SK-N-SH (cell line): ENCODE data around the gene COP1. TPM values are rescaled to one million over a fixed set of nuclear protein-coding genes. Genes with fewer than 3 reads are reported as not detected.
"Not testable (repeated sequence)": the region's sequence is repeated elsewhere in the genome, so short reads cannot be mapped to it uniquely, and the experiment has no call there.

Experiments
- CTCF ChIA-PET: fragments of 300-600, 350-600 bp; formaldehyde crosslinking; extraction: SDS; loops from one replicate; lab custom pipeline; 2021; lab: Yijun Ruan, JAX
- POLR2A ChIA-PET: fragments of 350-600 bp; sonication (Branson Sonifier 250); formaldehyde crosslinking; extraction: SDS; loops from one replicate; lab custom pipeline; 2020; ENCODE audit warnings: antibody characterized with exemption, inconsistent platforms; lab: Yijun Ruan, JAX
- DNase-seq: peaks from one replicate; pipeline ENCODE4 v3.0.0; 2012
- H2AFZ ChIP-seq: fragments of 200-600 bp; sonication (generic); 2 replicates; pipeline ENCODE4 v1.8.1; 2016; ENCODE audit warnings: antibody characterized with exemption, mild to moderate bottlenecking, low read depth
- H3F3A ChIP-seq: fragments of 200-600 bp; sonication (generic); replicated peaks from 2 replicates; pipeline ENCODE3; 2016; ENCODE audit warnings: antibody characterized with exemption, mild to moderate bottlenecking; ENCODE audit not compliant: insufficient read depth
- H3K27ac ChIP-seq, 2 experiments: fragments of 200-500 bp in 1 of 2; fragments of 200-600 bp in 1 of 2; sonication (Bioruptor generic) in 1 of 2; sonication (generic), shearing (Covaris generic) in 1 of 2; 2 replicates each; pipeline versions ENCODE4 v1.5.1 to v1.6.1; 2014 to 2016; ENCODE audit warnings: low read depth in 2 of 2, inconsistent platforms in 1 of 2, low read length in 1 of 2, mild to moderate bottlenecking in 1 of 2, mixed read lengths in 1 of 2
- H3K27me3 ChIP-seq: fragments of 200-600 bp; sonication (generic), shearing (Covaris generic); 2 replicates; pipeline ENCODE4 v1.6.1; 2016; ENCODE audit warnings: mixed run types; ENCODE audit not compliant: insufficient read depth
- H3K36me3 ChIP-seq, 2 experiments: fragments of 200-500 bp in 1 of 2; fragments of 200-600 bp in 1 of 2; sonication (Bioruptor generic) in 1 of 2; sonication (generic) in 1 of 2; replicated peaks in 1 of 2; 2 replicates each; pipeline versions ENCODE3 to v1.5.1; 2014 to 2016; ENCODE audit warnings: low read length in 1 of 2, mild to moderate bottlenecking in 1 of 2; ENCODE audit not compliant: insufficient read depth in 2 of 2, control insufficient read depth in 1 of 2
- H3K4me1 ChIP-seq, 2 experiments: fragments of 200-500 bp in 1 of 2; fragments of 200-600 bp in 1 of 2; sonication (Bioruptor generic) in 1 of 2; sonication (generic), shearing (Covaris generic) in 1 of 2; 2 replicates each; pipeline versions ENCODE4 v1.5.1 to v1.6.1; 2014 to 2016; ENCODE audit warnings: low read depth in 1 of 2, low read length in 1 of 2, mixed run types in 1 of 2; ENCODE audit not compliant: insufficient read depth in 2 of 2, control insufficient read depth in 1 of 2
- H3K4me2 ChIP-seq: fragments of 200-600 bp; sonication (generic), shearing (Covaris generic); 2 replicates; pipeline ENCODE4 v1.6.1; 2017; ENCODE audit warnings: mixed run types
- H3K4me3 ChIP-seq, 2 experiments: fragments of 200-500 bp in 1 of 2; fragments of 200-600 bp in 1 of 2; sonication (Bioruptor generic) in 1 of 2; sonication (generic), shearing (Covaris generic) in 1 of 2; 2 replicates each; pipeline versions ENCODE4 v1.5.1 to v1.8.1; 2014 to 2016; ENCODE audit warnings: low read depth in 2 of 2, inconsistent platforms in 1 of 2, low read length in 1 of 2, mild to moderate bottlenecking in 1 of 2, mixed read lengths in 1 of 2, moderate library complexity in 1 of 2
- H3K79me2 ChIP-seq: fragments of 200-600 bp; sonication (generic); 2 replicates; pipeline ENCODE4 v1.8.1; 2017; ENCODE audit warnings: mild to moderate bottlenecking; ENCODE audit not compliant: insufficient read depth
- H3K9ac ChIP-seq: fragments of 200-600 bp; sonication (generic); 2 replicates; pipeline ENCODE4 v1.6.1; 2017; ENCODE audit warnings: mixed run types
- H3K9me2 ChIP-seq: fragments of 200-600 bp; sonication (generic); 2 replicates; pipeline ENCODE4 v1.6.1; 2017; ENCODE audit warnings: mixed run types
- H3K9me3 ChIP-seq: fragments of 200-600 bp; sonication (generic); 2 replicates; pipeline ENCODE4 v1.6.1; 2017; ENCODE audit warnings: mixed run types, mild to moderate bottlenecking, moderate library complexity
- H4K20me1 ChIP-seq: fragments of 200-600 bp; sonication (generic); 2 replicates; pipeline ENCODE4 v1.6.1; 2017; ENCODE audit warnings: mild to moderate bottlenecking, mixed run types; ENCODE audit not compliant: insufficient read depth
- CHD2 ChIP-seq: fragments of 150-350 bp; IDR thresholded peaks from 2 replicates; pipeline ENCODE4 v1.6.1; 2018; ENCODE audit warnings: low read length; ENCODE audit not compliant: partially characterized antibody
- EP300 ChIP-seq, 2 experiments: IDR thresholded peaks; 2 replicates each; pipeline versions ENCODE4 v1.4.0 to v1.6.1; 2012; ENCODE audit warnings: borderline replicate concordance in 1 of 2, low read depth in 1 of 2, low read length in 1 of 2
- FOXM1 ChIP-seq: IDR thresholded peaks from 2 replicates; pipeline ENCODE4 v1.4.0; 2012; ENCODE audit warnings: low read depth, mild to moderate bottlenecking
- GATA2 ChIP-seq: sonication (generic); formaldehyde crosslinking; IDR thresholded peaks from 2 replicates; pipeline ENCODE4 v1.5.0; 2020; ENCODE audit warnings: mild to moderate bottlenecking, missing genetic modification reagents
- IRF3 ChIP-seq: fragments of 150-350 bp; IDR thresholded peaks from 2 replicates; pipeline ENCODE4 v1.6.1; 2016; ENCODE audit warnings: mild to moderate bottlenecking, low read depth, low read length
- MEF2A ChIP-seq: IDR thresholded peaks from 2 replicates; pipeline ENCODE4 v1.4.0; 2012; ENCODE audit warnings: low read depth, borderline replicate concordance
- NRF1 ChIP-seq: IDR thresholded peaks from 2 replicates; pipeline ENCODE4 v1.6.1; 2012; ENCODE audit warnings: low read depth, mild to moderate bottlenecking, low read length
- RXRA ChIP-seq: IDR thresholded peaks from 2 replicates; pipeline ENCODE4 v1.4.0; 2012; ENCODE audit warnings: low read depth, mild to moderate bottlenecking, borderline replicate concordance
- SIN3A ChIP-seq: IDR thresholded peaks from 2 replicates; pipeline ENCODE4 v1.6.1; 2012; ENCODE audit warnings: low read depth, mild to moderate bottlenecking, low read length, moderate library complexity, borderline replicate concordance
- SMC3 ChIP-seq: IDR thresholded peaks from 2 replicates; pipeline ENCODE4 v1.6.1; 2012; ENCODE audit warnings: low read depth, low read length, improper control_type of control experiment
- TAF1 ChIP-seq: IDR thresholded peaks from 2 replicates; pipeline ENCODE4 v1.6.1; 2012; ENCODE audit warnings: low read depth, mild to moderate bottlenecking, low read length, moderate library complexity, borderline replicate concordance
- USF1 ChIP-seq: IDR thresholded peaks from 2 replicates; pipeline ENCODE4 v1.4.0; 2012; ENCODE audit warnings: low read depth, borderline replicate concordance
- ZBTB33 ChIP-seq: IDR thresholded peaks from 2 replicates; pipeline ENCODE4 v1.4.0; 2012; ENCODE audit warnings: low read depth, borderline replicate concordance
- WGBS: methylation state at CpG from one replicate; pipeline ENCODE4 v1.1.6; 2017; ENCODE audit warnings: low lambda C conversion rate; 5-methylcytosine and 5-hydroxymethylcytosine counted together
- polyA plus RNA-seq, 3 experiments: library from polyadenylated mRNA; depleted of rRNA; stranded (reverse); fragments of >200 nt; gene quantifications; 2 replicates each; pipeline ENCODE4 v1.2.3, GENCODE V29; 2012
- TF ChIP-seq, protein P1 (sequence below): fragments of 200-600 bp; sonication (generic); IDR thresholded peaks from 2 replicates; pipeline ENCODE4 v1.6.1; 2017; ENCODE audit warnings: antibody characterized with exemption, mild to moderate bottlenecking, moderate library complexity

The COP1 gene
- polyA plus RNA-seq, 1 of the 3 experiments (the other 2 are of a cell fraction): 10.3 TPM

GRCh38 chr1:175992202-175992601 is 214.9 kb downstream of the COP1 start:
- POLR2A ChIA-PET, H3K27ac ChIP-seq, H3K4me1 ChIP-seq, H3K9me3 ChIP-seq, H3K9me2 ChIP-seq, H3K4me2 ChIP-seq, H3F3A ChIP-seq, H3K9ac ChIP-seq, H3K27me3 ChIP-seq, H3K4me3 ChIP-seq, H4K20me1 ChIP-seq, H2AFZ ChIP-seq, DNase-seq, CTCF ChIA-PET, H3K79me2 ChIP-seq: not testable (repeated sequence)
- H3K36me3 ChIP-seq: peaks cover 24 to 29% of the 10 kb centered on the region in 2 experiments
- WGBS: 90% methylated on average over 14 of the region's 14 CpGs

GRCh38 chr1:175984813-175985212 is 222.3 kb downstream of the COP1 start:
- H3K4me1 ChIP-seq: no peaks in the 10 kb centered on the region; a peak in 1 of 4 replicates
- WGBS: 88% methylated on average over 1 of the region's 1 CpG
- DNase-seq: no peak
- peaks cover 59 to 80% of the 10 kb centered on the region in 2 experiments for H3K36me3 ChIP-seq
- H3K9ac ChIP-seq: no peak overlapping the region
- no peaks in the 10 kb centered on the region for H3K9me2 ChIP-seq
- H3F3A ChIP-seq: peaks cover 4% of the 10 kb centered on the region
- no peak overlapping the region for H3K4me2 ChIP-seq
- H3K4me3 ChIP-seq: no peak overlapping the region
- no peak overlapping the region for H3K27ac ChIP-seq
- ChIA-PET POLR2A (no interaction called here), CTCF (no interaction called here)
- no peaks in the 10 kb centered on the region for H3K79me2 ChIP-seq
- H4K20me1 ChIP-seq: no peaks in the 10 kb centered on the region
- H3K27me3 ChIP-seq: no peaks in the 10 kb centered on the region
- no peak overlapping the region for H2AFZ ChIP-seq
- H3K9me3 ChIP-seq: peaks cover 8% of the 10 kb centered on the region; the same call in 1 of the 2 replicates
- TF ChIP-seq, protein P1, sequence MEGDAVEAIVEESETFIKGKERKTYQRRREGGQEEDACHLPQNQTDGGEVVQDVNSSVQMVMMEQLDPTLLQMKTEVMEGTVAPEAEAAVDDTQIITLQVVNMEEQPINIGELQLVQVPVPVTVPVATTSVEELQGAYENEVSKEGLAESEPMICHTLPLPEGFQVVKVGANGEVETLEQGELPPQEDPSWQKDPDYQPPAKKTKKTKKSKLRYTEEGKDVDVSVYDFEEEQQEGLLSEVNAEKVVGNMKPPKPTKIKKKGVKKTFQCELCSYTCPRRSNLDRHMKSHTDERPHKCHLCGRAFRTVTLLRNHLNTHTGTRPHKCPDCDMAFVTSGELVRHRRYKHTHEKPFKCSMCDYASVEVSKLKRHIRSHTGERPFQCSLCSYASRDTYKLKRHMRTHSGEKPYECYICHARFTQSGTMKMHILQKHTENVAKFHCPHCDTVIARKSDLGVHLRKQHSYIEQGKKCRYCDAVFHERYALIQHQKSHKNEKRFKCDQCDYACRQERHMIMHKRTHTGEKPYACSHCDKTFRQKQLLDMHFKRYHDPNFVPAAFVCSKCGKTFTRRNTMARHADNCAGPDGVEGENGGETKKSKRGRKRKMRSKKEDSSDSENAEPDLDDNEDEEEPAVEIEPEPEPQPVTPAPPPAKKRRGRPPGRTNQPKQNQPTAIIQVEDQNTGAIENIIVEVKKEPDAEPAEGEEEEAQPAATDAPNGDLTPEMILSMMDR: no peak
- no peak for TF ChIP-seq MEF2A
- TF ChIP-seq GATA2: no peak
- no peak for TF ChIP-seq FOXM1
- TF ChIP-seq SMC3: no peak
- no peak for TF ChIP-seq RXRA
- TF ChIP-seq NRF1: no peak
- TF ChIP-seq CHD2: no peak
- no peak for TF ChIP-seq IRF3
- TF ChIP-seq ZBTB33: no peak
- no peak for TF ChIP-seq EP300 (IDR thresholded peaks at IDR 0.05; ENCODE audit: borderline replicate concordance in 1 of 2, low read depth in 1 of 2, low read length in 1 of 2)
- no peak for TF ChIP-seq TAF1
- no peak for TF ChIP-seq USF1
- no peak for TF ChIP-seq SIN3A
